Gastrocnemius medialis (tissue), 4 donors: ENCODE results near the gene POLR3A.

Experiments used
- POLR2A ChIP-seq, 2 donors: fragments of 450-650 bp; IDR thresholded peaks; one replicate each; pipeline ENCODE4 v1.6.1; 2017; ENCODE audit warnings: antibody characterized with exemption in 2 of 2, mild to moderate bottlenecking in 2 of 2, moderate library complexity in 2 of 2
- TF ChIP-seq, protein P1 (sequence below), 5 experiments: fragments of 450-650 bp in 3 of 5; fragments of 200-600 bp in 2 of 5; sonication (generic) in 2 of 5; IDR thresholded peaks in 4 of 5; conservative IDR thresholded peaks in 1 of 5; 1 replicate in 4 of 5; 2 replicates in 1 of 5; pipeline ENCODE4 v1.5.1; 2016 to 2019; ENCODE audit warnings: antibody characterized with exemption in 5 of 5, mild to moderate bottlenecking in 3 of 5, moderate library complexity in 3 of 5

DNA sequence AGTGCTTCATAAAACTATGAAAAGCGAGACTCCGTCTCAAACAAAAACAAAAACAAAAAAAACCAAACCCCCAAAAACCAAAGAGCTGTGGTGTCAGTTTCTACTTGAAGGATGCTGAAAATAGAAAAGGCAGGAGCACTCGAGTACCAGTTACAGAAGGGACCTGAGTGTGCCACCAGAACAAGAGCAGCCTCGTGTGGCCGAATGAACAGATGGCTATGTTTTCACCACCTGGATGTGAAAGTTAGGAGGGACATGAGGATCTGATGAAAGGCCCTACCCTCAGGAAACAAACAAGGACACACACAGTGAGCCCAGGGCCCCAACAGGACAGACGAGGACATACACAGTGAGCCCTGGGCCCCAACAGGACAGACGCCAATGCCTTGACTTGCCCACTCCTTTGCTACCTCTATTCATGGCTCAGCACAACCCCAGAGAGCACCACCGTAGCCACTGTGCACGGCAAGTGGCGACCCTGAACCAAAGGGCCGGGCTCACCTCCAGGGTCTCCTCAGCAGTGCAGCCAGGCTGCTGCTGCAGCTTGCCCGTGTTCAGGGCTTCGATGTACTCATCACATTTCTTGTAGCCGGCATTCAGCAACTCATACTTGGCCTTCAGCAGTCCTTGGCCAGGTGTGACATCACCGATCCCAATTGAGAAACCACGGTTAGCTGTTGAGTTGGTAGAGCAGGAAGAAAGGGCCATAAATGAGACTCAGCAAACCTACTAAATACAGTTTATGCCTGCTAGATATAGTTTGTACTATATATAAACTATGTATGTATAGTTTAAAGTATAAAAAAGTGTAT lies 24.9 kb downstream of the POLR3A start:
- no peak for TF ChIP-seq POLR2A (IDR thresholded peaks at IDR 0.05)
- TF ChIP-seq, protein P1, sequence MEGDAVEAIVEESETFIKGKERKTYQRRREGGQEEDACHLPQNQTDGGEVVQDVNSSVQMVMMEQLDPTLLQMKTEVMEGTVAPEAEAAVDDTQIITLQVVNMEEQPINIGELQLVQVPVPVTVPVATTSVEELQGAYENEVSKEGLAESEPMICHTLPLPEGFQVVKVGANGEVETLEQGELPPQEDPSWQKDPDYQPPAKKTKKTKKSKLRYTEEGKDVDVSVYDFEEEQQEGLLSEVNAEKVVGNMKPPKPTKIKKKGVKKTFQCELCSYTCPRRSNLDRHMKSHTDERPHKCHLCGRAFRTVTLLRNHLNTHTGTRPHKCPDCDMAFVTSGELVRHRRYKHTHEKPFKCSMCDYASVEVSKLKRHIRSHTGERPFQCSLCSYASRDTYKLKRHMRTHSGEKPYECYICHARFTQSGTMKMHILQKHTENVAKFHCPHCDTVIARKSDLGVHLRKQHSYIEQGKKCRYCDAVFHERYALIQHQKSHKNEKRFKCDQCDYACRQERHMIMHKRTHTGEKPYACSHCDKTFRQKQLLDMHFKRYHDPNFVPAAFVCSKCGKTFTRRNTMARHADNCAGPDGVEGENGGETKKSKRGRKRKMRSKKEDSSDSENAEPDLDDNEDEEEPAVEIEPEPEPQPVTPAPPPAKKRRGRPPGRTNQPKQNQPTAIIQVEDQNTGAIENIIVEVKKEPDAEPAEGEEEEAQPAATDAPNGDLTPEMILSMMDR (IDR thresholded peaks at IDR 0.05 in 4 of 5, conservative IDR thresholded peaks at IDR 0.05 in 1 of 5), result peak in 4 of 5 experiments; percentile 20 to 60 (median 52)
